ENCODE measurements around the gene SYNJ2. TPM values are rescaled to one million over a fixed set of nuclear protein-coding genes. Genes with fewer than 3 reads are reported as not detected.

SYNJ2 gene
- total RNA-seq, 1 experiment from 2014 or later: 24.5 TPM

DNA sequence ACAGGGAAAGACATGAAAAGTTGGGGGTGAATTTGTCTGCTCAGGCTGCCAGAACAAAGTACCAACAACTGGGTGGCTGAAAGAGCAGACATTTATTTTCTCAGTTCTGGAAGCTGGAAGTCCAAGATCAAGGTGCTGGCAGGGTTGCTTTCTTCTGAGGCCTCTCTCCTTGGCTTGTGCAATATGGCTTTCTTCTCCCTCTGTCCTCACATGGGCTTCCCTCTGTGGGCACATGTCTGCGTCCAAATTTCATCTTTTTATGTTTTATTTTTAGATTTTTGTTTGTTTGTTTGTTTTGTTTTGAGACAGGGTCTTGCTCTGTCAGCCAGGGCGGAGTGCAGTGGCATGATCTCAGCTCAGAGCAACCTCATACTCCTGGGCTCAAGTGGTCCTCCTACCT, 6.2 kb upstream of the SYNJ2 start:
- Histone ChIP-seq H3K23me2 (ENCODE audit: insufficient read length, low read depth, low read length, poor library complexity, severe bottlenecking) (no peaks in the 10 kb centered on the region), H4K91ac (ENCODE audit: insufficient read length, low read depth, low read length) (no peak overlapping the region), H4K20me1 (ENCODE audit: control insufficient read depth, insufficient read depth, insufficient read length) (no peaks in the 10 kb centered on the region), H3K27ac (ENCODE audit: insufficient read length, low read depth, low read length) (no peak overlapping the region), H4K8ac (replicated peaks; ENCODE audit: insufficient read length, low read depth, low read length) (no peak overlapping the region), H2BK15ac (ENCODE audit: low read depth, low read length) (no peak overlapping the region), H3K14ac (ENCODE audit: insufficient read depth, low read length) (no peak overlapping the region), H3K79me1 (ENCODE audit: insufficient read depth, low read depth, low read length, poor library complexity, severe bottlenecking) (no peaks in the 10 kb centered on the region), H3K4ac (ENCODE audit: low read depth, low read length) (no peak overlapping the region), H2BK120ac (ENCODE audit: low read depth, low read length, poor library complexity, severe bottlenecking) (no peak overlapping the region), H3K9ac (ENCODE audit: extremely low read depth, insufficient read length, low read length) (no peak overlapping the region), H3T11ph (ENCODE audit: low read length) (no peak overlapping the region), H3K23ac (ENCODE audit: insufficient read length, low read depth, low read length) (no peak overlapping the region), H3K18ac (ENCODE audit: insufficient read length, low read depth, low read length) (no peak overlapping the region), H3K9me3 (ENCODE audit: control insufficient read depth, low read depth, low read length) (no peaks in the 10 kb centered on the region), H2AK5ac (ENCODE audit: insufficient read length, low read length) (no peak overlapping the region), H2AFZ (ENCODE audit: low read length) (no peak overlapping the region), H3K27me3 (ENCODE audit: insufficient read depth, low read length) (no peaks in the 10 kb centered on the region), H2BK12ac (ENCODE audit: insufficient read length, low read depth, low read length) (no peak overlapping the region), H3K56ac (ENCODE audit: insufficient read length, low read depth, low read length) (no peak overlapping the region), H2BK20ac (ENCODE audit: low read depth, low read length, poor library complexity, severe bottlenecking) (no peak overlapping the region), H3K4me2 (ENCODE audit: insufficient read depth, insufficient read length, low read length) (no peak overlapping the region), H3K79me2 (ENCODE audit: insufficient read depth, low read length) (no peaks in the 10 kb centered on the region), H4K5ac (ENCODE audit: insufficient read length, low read depth, low read length) (no peak overlapping the region), H3K4me1 (ENCODE audit: insufficient read depth, low read length) (no peaks in the 10 kb centered on the region), H2BK5ac (ENCODE audit: insufficient read length, low read length) (no peak overlapping the region)
- no peaks in the 10 kb centered on the region for H3K9me3 Mint-ChIP-seq
- TF ChIP-seq, protein P1, sequence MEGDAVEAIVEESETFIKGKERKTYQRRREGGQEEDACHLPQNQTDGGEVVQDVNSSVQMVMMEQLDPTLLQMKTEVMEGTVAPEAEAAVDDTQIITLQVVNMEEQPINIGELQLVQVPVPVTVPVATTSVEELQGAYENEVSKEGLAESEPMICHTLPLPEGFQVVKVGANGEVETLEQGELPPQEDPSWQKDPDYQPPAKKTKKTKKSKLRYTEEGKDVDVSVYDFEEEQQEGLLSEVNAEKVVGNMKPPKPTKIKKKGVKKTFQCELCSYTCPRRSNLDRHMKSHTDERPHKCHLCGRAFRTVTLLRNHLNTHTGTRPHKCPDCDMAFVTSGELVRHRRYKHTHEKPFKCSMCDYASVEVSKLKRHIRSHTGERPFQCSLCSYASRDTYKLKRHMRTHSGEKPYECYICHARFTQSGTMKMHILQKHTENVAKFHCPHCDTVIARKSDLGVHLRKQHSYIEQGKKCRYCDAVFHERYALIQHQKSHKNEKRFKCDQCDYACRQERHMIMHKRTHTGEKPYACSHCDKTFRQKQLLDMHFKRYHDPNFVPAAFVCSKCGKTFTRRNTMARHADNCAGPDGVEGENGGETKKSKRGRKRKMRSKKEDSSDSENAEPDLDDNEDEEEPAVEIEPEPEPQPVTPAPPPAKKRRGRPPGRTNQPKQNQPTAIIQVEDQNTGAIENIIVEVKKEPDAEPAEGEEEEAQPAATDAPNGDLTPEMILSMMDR (conservative IDR thresholded peaks at IDR 0.05): no peak
- H3K36me3 Mint-ChIP-seq (ENCODE audit: insufficient read depth in 1 of 3, low read depth in 3 of 3): no peaks in the 10 kb centered on the region; a peak in 1 of 7 replicates
- H3K4me3 Mint-ChIP-seq: no peak overlapping the region
- H3K27me3 Mint-ChIP-seq (ENCODE audit: low read depth): peaks cover 30% of the 10 kb centered on the region
- no CpG with 5 or more reads among the region's 2 CpGs for WGBS (ENCODE audit: extremely low coverage, insufficient read length, low lambda C conversion rate)
- H3K27ac Mint-ChIP-seq: no peak overlapping the region
- no peak for DNase-seq
- peaks cover 22 to 26% of the 10 kb centered on the region in 2 experiments for H3K4me1 Mint-ChIP-seq
